SU-DHL-6 (cell line): ENCODE data around the gene MS4A6A.

Experiments used
- CTCF ChIP-seq: fragments of 200-600 bp; sonication (generic); IDR thresholded peaks from one replicate; pipeline ENCODE4 v1.5.1; 2017; ENCODE audit warnings: antibody characterized with exemption, mild to moderate bottlenecking, low read length, moderate library complexity; ENCODE audit not compliant: insufficient read depth, poor library complexity, severe bottlenecking
- EZH2phosphoT487 ChIP-seq: fragments of 200-600 bp; sonication (generic), shearing (Covaris generic); conservative IDR thresholded peaks from 2 replicates; pipeline ENCODE4 v1.6.1; 2018; ENCODE audit warnings: mild to moderate bottlenecking, antibody characterized with exemption, low read length, moderate library complexity, mixed read lengths

- TF ChIP-seq CTCF (no peak), EZH2phosphoT487 (no peak)
Measured at GRCh38 chr11:60209977-60210376, 27.1 kb upstream of the MS4A6A start.
